H1 (cell line): Measurements from ENCODE around the gene COL8A2. TPM values are rescaled to one million over a fixed set of nuclear protein-coding genes. Genes with fewer than 3 reads are reported as not detected.

Experiments used
- ASH2L ChIP-seq: fragments of 200-600, 300-600 bp; sonication (generic); IDR thresholded peaks from one replicate; pipeline ENCODE4 v1.7.1; 2017; ENCODE audit warnings: low read length
- ATF2 ChIP-seq: IDR thresholded peaks from 2 replicates; pipeline ENCODE4 v1.6.1; 2012; ENCODE audit warnings: low read length, inconsistent platforms
- BCL11A ChIP-seq, 2 experiments: IDR thresholded peaks; one replicate each; pipeline ENCODE4 v1.6.1; 2011; ENCODE audit warnings: low read depth in 2 of 2, low read length in 2 of 2, mild to moderate bottlenecking in 2 of 2
- CBX5 ChIP-seq: fragments of 300-800, 300-1000 bp; sonication (generic); IDR thresholded peaks from 2 replicates; pipeline ENCODE4 v1.7.1; 2016; ENCODE audit warnings: antibody characterized with exemption, low read length, low read depth
- CHD2 ChIP-seq: IDR thresholded peaks from 2 replicates; pipeline ENCODE4 v1.6.1; 2012; ENCODE audit warnings: low read length, improper control_type of control experiment
- CTCF ChIP-seq, 3 experiments: IDR thresholded peaks; 1 replicate in 2 of 3; 2 replicates in 1 of 3; pipeline versions ENCODE4 v1.5.1 to v1.6.1; 2011; ENCODE audit warnings: low read length in 3 of 3, mild to moderate bottlenecking in 3 of 3, inconsistent platforms in 2 of 3, low read depth in 1 of 3, moderate library complexity in 1 of 3; ENCODE audit not compliant: insufficient read depth in 1 of 3; ENCODE audit errors: control extremely low read depth in 1 of 3
- EZH2 ChIP-seq: fragments of 200-600 bp; sonication (generic); IDR thresholded peaks from 2 replicates; pipeline ENCODE4 v1.7.1; 2012; ENCODE audit warnings: low read depth, mild to moderate bottlenecking, moderate library complexity, low read length, inconsistent platforms; ENCODE audit not compliant: severe bottlenecking
- HDAC2 ChIP-seq, 2 experiments: fragments of 300-600 bp in 1 of 2; sonication (generic) in 1 of 2; IDR thresholded peaks; 2 replicates each; pipeline ENCODE4 v1.6.1; 2011 to 2012; ENCODE audit warnings: low read depth in 2 of 2, low read length in 2 of 2, mild to moderate bottlenecking in 2 of 2, moderate library complexity in 2 of 2, borderline replicate concordance in 1 of 2, inconsistent platforms in 1 of 2
- HDAC6 ChIP-seq: IDR thresholded peaks from one replicate; pipeline ENCODE4 v1.7.1; 2012; ENCODE audit warnings: low read depth, mild to moderate bottlenecking, inconsistent platforms, low read length, moderate library complexity
- JUND ChIP-seq: IDR thresholded peaks from 2 replicates; pipeline ENCODE4 v1.6.1; 2011; ENCODE audit warnings: mild to moderate bottlenecking, improper control_type of control experiment, low read length
- POLR2A ChIP-seq, 2 experiments: IDR thresholded peaks; 1 replicate in 1 of 2; 2 replicates in 1 of 2; pipeline ENCODE4 v1.6.1; 2011; ENCODE audit warnings: low read depth in 2 of 2, low read length in 2 of 2, mild to moderate bottlenecking in 2 of 2; ENCODE audit errors: control extremely low read depth in 1 of 2
- RAD21 ChIP-seq, 2 experiments: IDR thresholded peaks in 1 of 2; conservative IDR thresholded peaks in 1 of 2; 2 replicates each; pipeline ENCODE4 v1.6.1; 2011; ENCODE audit warnings: low read depth in 2 of 2, low read length in 2 of 2, improper control_type of control experiment in 1 of 2, inconsistent platforms in 1 of 2, mild to moderate bottlenecking in 1 of 2, moderate library complexity in 1 of 2
- RBBP5 ChIP-seq: IDR thresholded peaks from 2 replicates; pipeline ENCODE4 v1.7.1; 2012; ENCODE audit warnings: low read depth, mild to moderate bottlenecking, inconsistent platforms, low read length, moderate library complexity, borderline replicate concordance
- RFX5 ChIP-seq: IDR thresholded peaks from 2 replicates; pipeline ENCODE4 v1.6.1; 2011; ENCODE audit warnings: low read depth, low read length, improper control_type of control experiment, borderline replicate concordance
- TEAD4 ChIP-seq: IDR thresholded peaks from 2 replicates; pipeline ENCODE4 v1.6.1; 2012; ENCODE audit warnings: low read depth, low read length, inconsistent platforms, mixed read lengths
- USF2 ChIP-seq: IDR thresholded peaks from 2 replicates; pipeline ENCODE4 v1.6.1; 2011; ENCODE audit warnings: low read length, improper control_type of control experiment
- polyA plus RNA-seq, 7 experiments: library from polyadenylated mRNA; depleted of rRNA in 3 of 7; stranded (reverse) in 5 of 7; unstranded in 2 of 7; fragments of >200 nt in 5 of 7; fragments of 200-250 nt in 2 of 7; gene quantifications; 1 replicate in 5 of 7; 2 replicates in 1 of 7; 4 replicates in 1 of 7; pipeline versions ENCODE4 v1.2.1 to v1.2.3, GENCODE V29; 2011 to 2013; ENCODE audit warnings: missing spikeins in 2 of 7, mixed read lengths in 2 of 7
- total RNA-seq: library from RNA; stranded (reverse); fragmentation: NEBNext Ultra II Directional; extraction: Animal tissue kit (Norgen Biotek cat#: 25700); gene quantifications from 2 replicates; pipeline ENCODE4 v1.2.1, GENCODE V29; 2021
- TF ChIP-seq, protein P1 (sequence below): IDR thresholded peaks from 2 replicates; pipeline ENCODE4 v1.6.1; 2012; ENCODE audit warnings: inconsistent platforms

COL8A2 gene
- total and polyA plus RNA-seq, 2 of the 8 experiments (the other 6 are each of a cell fraction or from before 2014, with no cell fraction given): 2.1 to 2.8 TPM

DNA sequence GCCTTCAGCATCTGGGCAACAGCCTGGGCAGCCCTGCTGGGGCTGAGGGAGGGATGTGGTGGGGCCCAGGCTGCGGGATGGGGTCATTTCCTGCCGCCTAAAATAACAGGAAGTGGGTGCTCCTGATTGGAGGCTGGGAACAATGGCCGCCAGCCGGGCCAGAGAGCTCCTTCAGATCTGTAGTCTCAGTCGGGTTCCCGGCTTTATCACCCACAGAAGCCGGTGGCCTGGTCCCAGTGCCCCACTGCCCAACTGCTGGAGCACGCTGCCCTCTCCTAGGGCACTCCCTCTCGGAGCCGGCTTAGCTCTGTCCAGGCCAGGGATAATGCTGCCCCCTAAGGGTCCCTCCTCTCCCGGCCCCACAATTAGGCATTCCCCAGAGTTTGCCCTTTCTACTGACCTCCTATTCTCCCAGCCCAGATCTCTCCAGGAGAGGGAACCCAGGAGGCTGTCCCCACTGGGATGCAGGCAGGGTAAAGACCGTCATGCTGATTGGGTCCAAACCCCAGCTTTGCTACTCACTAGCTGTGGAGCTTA lies 36.0 kb upstream of the COL8A2 start (continued):
- 0 out of 2 replicates have a peak, but pooled peaks have one; percentile 25 for TF ChIP-seq RBBP5
- no peak for TF ChIP-seq HDAC2 (IDR thresholded peaks at IDR 0.05; ENCODE audit: borderline replicate concordance in 1 of 2, low read depth in 2 of 2, low read length in 2 of 2)
- no peak for TF ChIP-seq CBX5
- TF ChIP-seq RAD21 (IDR thresholded peaks at IDR 0.05 in 1 of 2, conservative IDR thresholded peaks at IDR 0.05 in 1 of 2; ENCODE audit: low read depth in 2 of 2, low read length in 2 of 2): peak; percentile 42 to 45
- peak; percentile 45 for TF ChIP-seq ASH2L
- TF ChIP-seq USF2: no peak
- TF ChIP-seq JUND: no peak
- no peak for TF ChIP-seq TEAD4
- no peak for TF ChIP-seq HDAC6
- no peak for TF ChIP-seq ATF2
- no peak for TF ChIP-seq CHD2
- TF ChIP-seq POLR2A (IDR thresholded peaks at IDR 0.05; ENCODE audit: control extremely low read depth in 1 of 2, low read depth in 2 of 2, low read length in 2 of 2): peak; percentile 93 to 96
- TF ChIP-seq EZH2: no peak
- peak; percentile 19; the same call in 1 of the 2 replicates for TF ChIP-seq RFX5
- TF ChIP-seq, protein P1, sequence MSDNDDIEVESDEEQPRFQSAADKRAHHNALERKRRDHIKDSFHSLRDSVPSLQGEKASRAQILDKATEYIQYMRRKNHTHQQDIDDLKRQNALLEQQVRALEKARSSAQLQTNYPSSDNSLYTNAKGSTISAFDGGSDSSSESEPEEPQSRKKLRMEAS: peak; percentile 52; the same call in 1 of the 2 replicates
- TF ChIP-seq CTCF (IDR thresholded peaks at IDR 0.05; ENCODE audit: control extremely low read depth in 1 of 3, insufficient read depth in 1 of 3, low read depth in 1 of 3, low read length in 3 of 3): peak; percentile 54 to 69 (median 59)
- no peak for TF ChIP-seq BCL11A (IDR thresholded peaks at IDR 0.05; ENCODE audit: low read depth in 2 of 2, low read length in 2 of 2)
- TF ChIP-seq, all 59 proteins: peak for 21
